HG03520 (cell line): ENCODE data around the gene CX3CL1.

ENCODE experiments used
- ATAC-seq: cut with Tn5 transposase; IDR thresholded peaks from one replicate; pipeline ENCODE4 v1.9.1; 2021; ENCODE audit warnings: mild to moderate bottlenecking, moderate library complexity; ENCODE audit not compliant: unreplicated experiment

CX3CL1 gene

DNA sequence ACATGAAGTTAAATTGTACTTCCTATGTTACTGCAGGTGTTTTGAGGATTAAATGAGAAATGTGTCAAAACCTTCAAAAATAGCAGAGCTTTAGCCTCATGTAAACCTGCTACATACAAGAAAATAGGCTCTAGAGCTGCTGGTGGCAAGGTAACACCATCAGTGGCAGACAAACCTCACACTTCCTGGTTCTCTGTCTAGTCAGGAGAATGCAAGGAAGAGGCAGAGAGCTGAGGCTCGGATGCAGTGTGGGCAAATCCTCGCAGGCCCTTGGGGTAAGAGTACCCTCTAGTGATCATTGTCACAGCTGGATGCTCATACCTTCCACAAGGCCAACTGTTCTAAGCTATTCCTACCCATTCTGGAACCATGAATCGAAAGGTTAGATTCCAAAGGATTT, 60.7 kb downstream of the CX3CL1 start:
- no peak for ATAC-seq

DNA sequence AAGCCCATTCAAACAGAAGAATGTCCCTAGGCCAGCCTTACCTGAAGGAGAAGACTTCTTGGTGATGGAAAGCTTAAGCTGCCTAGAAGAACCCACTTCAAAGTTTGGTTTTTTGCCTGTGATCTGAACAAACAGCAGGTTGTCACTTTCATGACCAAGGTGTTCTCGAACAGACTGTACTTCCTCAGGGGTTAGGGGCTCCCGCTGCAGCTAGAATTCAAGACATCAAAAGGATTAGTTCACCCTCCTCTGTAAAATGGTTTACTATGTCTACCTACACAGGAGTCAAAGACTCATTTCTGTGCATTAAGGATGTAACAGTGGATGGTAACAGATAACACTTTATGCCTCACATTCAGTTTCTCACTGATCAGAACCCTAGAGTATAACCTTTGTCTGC, 61.7 kb downstream of the CX3CL1 start:
- ATAC-seq, result no peak
